Stimulated activated CD8-positive, alpha-beta memory T cell treated with anti-CD3 and anti-CD28 coated beads, Interleukin-2, amount 100 ng/mL, for 1 hour (primary cell): Measurements from ENCODE around the gene HERC4.
"Not testable (repeated sequence)": the region's sequence is repeated elsewhere in the genome, so short reads cannot be mapped to it uniquely, and the experiment has no call there.

Experiments
- DNase-seq, 2 donors: peaks; one replicate each; pipeline ENCODE4 v3.0.0-alpha.2; 2020; ENCODE audit warnings: low read depth in 2 of 2

HERC4 gene

DNA sequence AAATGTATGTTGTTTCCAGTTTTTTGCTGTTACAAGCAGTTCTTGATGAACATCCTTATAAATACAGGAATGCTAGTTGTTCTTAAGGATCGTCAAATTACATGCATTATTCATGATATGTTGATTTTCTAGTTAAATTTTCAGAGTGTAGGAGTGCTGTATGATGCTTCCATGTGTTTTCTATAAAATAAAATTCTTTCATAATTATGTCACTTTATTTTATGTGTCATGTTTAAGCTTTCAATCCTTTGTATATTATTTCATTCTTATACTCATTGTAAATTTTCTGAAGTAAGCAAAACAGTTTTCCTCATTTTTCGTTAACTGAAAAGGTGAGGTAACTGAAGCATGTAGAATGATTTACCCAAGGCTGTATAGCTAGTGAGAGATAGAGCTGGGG lies 17.4 kb upstream of the HERC4 start:
- DNase-seq = no peak

- DNase-seq = no peak
Measured at GRCh38 chr10:68090586-68090985, 15.5 kb upstream of the HERC4 start.

DNA sequence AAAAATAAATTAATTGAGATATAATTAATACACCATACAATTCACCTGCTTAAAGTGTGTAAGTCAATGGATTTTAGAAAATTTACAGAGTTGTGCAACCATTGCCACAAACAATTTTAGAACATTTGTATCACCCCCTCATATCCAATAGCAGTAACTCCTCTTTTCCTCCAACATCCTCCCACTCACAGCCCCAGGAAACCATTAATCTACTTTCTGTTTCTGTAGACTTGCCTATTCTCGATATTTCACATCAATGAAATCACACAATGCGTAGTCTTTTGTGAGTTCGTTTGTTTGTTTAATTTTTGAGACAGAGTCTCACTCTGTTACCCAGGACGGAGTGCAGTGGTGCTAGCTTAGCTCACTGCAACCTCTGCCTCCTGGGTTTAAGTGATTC lies 13.7 kb upstream of the HERC4 start:
- no peak for DNase-seq

DNA sequence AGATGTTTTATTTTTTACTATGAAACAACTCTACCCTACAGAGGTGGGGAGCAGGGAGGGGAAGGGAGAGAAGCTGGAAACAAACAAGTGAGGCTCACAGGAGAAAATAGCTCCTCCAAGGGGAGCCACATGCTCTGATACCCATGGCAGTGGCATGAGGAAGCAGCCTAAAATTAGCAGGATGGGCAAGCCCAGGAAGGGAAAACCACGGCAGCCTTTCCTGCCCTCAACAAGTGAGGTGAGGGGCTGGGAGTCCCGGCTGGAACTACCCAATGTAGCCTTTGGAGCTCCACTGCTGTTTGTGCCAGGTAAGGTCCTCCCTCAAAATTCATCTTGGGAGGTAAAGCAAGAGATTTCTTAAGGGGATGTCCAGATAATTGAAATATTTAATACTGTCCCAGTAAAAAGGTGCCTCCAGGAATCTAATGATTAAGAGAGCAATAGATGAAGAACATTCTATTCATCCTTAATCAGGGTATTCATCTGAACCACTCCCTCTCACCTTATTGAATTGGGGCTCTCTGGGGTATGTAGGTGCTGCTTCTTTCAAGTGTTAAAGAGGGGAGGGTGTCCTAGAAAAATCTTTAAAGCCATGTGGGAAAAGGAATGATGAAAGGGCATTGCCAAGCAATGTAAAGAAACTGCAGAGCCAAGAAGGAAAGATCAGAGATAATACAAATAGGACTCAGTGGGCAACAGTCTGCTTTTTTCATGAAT lies 12.8 kb upstream of the HERC4 start:
- DNase-seq = no peak

- DNase-seq = no peak
Measured at GRCh38 chr10:68086910-68087684, 12.0 kb upstream of the HERC4 start.

- no peak for DNase-seq
Measured at GRCh38 chr10:68086011-68086410, 10.9 kb upstream of the HERC4 start.

DNA sequence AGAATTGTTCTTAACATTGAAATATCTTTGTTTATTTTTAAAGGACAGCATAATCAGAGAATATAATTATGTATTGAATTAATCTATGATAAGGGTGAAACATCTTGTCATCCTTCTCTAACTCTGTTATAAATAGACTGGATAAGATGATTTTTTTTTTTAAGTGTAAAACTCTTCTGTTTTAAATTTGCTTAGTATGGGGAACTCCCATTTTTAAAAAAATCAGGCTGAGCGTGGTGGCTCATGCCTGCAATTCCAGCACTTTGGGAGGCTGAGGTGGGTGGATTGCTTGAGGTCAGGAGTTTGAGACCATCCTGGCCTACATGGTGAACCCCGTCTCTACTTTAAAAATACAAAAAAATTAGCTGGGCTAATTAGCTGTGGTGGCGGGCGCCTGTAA lies 9.4 kb upstream of the HERC4 start:
- DNase-seq = no peak

- no peak for DNase-seq
Measured at GRCh38 chr10:68083953-68084352, 8.9 kb upstream of the HERC4 start.

DNA sequence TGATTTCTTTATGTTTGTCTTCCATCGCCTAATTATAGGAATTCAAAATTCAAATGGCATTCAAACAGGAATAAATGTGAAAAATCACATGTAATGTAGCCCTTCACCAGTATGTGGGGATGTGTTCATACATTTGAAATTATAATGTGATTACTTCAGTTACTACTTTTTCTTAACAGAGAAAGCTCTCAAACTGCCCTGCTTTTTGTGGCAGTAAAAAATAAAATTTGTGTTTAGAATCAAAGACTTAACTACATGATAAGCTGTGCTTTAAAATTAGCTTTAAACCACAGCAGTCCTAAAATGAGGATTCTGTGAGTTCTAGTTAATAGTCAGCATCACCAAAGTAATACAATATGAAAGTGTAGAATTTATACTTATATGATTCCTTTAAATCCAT lies 7.8 kb upstream of the HERC4 start:
- no peak for DNase-seq

GRCh38 chr10:68081916-68082315 lies 6.8 kb upstream of the HERC4 start:
- no peak for DNase-seq

GRCh38 chr10:68080853-68081431 lies 5.9 kb upstream of the HERC4 start:
- DNase-seq = no peak

DNA sequence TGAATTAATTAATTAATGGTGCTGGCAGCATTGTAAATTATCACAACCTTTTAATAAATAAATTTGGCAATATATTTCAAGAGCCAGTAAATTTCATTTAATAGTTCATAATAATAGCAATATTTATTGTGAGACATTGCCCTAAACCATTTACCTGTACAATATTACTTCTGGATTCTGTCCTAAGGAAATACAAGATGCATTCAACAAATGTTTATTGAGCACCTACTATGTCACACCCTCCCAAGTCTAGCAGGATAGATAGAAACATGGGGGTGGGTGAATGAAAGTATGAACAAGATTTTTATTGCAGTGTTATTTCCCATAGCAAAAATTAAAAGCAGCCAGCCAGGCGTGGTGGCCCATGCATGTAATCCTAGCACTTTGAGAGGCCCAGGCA lies 4.4 kb upstream of the HERC4 start:
- DNase-seq = no peak

DNA sequence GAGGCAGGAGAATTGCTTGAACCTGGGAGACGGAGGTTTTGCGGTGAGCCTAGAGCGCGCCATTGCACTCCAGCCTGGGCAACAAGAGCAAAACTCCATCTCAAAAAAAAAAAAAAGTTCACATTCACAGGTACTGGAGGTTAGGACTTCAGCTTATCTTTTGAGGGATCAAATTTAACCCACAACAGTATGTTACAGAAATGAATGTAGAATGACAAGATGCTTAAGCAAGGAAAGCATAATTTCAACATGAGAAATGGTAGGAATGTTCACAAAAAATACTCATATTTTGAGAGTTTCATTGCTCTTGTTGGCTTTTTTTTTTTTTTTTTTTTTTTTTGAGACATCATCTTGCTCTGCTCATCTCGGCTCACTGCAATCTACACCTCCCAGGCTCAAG lies 1.9 kb upstream of the HERC4 start:
- DNase-seq = no peak

DNA sequence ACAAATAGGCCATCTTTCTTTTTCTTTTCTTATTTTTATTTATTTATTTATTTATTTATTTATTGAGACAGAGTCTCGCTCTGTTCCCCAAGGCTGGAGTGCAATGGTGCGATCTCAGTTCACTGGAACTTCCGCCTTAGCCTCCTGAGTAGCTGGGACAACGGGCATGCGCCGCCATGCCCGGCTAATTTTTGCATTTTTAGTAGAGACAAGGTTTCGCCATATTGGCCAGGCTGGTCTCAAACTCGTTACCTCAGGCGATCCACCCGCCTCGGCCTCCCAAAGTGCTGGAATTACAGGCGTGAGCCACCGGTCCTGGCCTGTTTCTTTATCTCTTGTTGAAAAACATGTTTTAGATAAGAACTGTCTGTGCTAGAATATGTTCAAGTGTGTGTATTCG lies 998 bp upstream of the HERC4 start:
- DNase-seq = not testable (repeated sequence)

GRCh38 chr10:68075550-68076004 lies 494 bp upstream of the HERC4 start:
- DNase-seq = no peak

DNA sequence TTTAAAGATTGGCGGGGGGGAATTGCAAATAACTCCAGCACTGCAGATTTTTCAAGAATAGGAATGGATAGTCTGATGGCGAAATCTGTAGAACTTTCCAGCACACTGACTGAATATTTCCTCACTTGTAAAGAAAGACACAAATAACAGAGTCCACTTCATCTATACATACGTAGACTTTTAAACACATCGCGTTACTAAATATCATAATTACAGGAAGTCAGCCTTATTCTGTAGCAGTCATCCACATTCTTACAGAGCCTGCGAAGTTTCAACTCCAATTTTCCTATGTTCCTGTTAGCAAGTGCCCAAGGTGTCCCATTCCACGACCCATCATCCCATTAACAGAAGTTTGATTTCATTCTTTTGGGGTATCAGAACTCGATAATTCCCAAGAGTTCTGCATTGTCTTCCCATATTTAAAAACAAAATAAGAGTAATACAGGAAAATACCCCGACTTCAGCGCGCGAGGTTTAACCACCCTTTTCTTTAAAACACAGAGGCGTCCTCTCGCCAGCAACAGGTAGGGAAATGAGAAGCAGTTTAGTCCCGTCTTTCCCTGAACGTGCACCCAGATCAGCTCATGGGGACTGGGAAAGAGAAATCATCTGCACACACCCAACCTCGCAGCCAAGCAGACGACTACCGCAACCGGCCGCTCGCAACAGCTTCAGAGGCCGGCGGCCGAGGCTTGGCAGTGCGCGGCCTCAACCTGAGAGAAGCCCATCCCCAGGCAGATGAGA lies 880 bp downstream of the HERC4 start:
- no peak for DNase-seq

DNA sequence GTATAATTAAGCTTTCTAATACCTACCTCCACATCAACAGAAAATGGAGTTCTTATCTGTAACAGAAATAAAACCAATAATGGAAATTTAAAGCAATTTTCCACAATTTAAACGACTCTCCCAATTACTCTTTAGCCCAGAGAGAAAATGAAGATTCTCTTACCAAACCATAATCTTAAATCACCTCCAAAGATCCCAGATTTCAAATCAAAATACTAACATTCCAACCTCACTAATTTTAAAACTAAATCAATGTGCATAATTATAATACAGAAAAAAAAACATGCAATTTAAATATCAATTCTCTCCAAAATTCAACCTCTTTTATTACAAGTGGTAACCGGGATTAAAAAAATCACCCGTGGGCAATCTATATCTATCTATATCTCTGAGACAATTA lies 1.5 kb downstream of the HERC4 start:
- no peak for DNase-seq

DNA sequence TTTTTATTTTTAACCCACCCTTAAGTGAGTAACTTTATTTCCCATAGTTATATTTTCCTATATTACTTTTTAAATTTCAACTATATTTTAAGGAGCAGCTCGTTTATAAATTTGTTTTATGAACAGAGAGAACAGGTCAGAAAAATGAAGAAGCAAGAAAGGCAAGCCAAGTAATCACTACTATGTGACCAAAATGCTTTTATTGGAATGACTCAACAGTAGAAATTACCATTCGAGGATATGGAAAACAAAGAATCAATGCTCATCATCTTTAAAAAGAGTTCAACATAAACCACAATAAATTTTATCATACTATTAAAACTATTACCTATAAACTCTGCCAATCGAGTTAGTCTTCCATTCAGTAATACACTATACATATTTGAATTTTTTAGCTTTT lies 7.6 kb downstream of the HERC4 start:
- DNase-seq = no peak

DNA sequence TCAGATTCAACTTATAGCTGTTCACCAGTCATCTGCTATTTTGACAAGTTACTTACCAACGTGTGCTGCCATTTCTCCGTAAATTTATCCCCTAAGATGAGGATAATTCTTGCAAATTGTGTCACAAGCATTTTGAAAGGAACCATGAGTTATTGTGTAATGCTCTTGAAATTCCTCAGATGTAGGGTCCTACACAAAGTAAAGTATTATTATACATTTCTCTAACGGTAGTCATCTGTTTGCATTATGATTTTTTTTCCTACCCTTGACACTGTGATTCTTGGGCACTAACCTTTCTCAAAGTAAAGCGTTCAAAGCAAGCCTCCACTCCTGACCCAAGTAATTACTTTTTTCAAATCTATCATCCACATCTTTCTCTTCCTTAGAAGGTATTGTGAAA lies 8.1 kb downstream of the HERC4 start:
- DNase-seq = no peak

- DNase-seq = no peak
Measured at GRCh38 chr10:68053553-68053952, 21.5 kb downstream of the HERC4 start.

GRCh38 chr10:68052463-68052862 lies 22.6 kb downstream of the HERC4 start:
- no peak for DNase-seq
